HepG2 (cell line): ENCODE results near the gene DLG4. TPM values are rescaled to one million over a fixed set of nuclear protein-coding genes. Genes with fewer than 3 reads are reported as not detected.

Experiments used
- CBX5 ChIP-seq: sonication (generic); formaldehyde crosslinking; IDR thresholded peaks from 2 replicates; pipeline ENCODE4 v1.4.0; 2020; ENCODE audit warnings: missing genetic modification reagents, borderline replicate concordance
- HDAC6 ChIP-seq: fragments of 200-600 bp; sonication (generic); IDR thresholded peaks from 2 replicates; pipeline ENCODE4 v1.7.0; 2017; ENCODE audit warnings: mild to moderate bottlenecking, antibody characterized with exemption, low read length, low read depth
- ZBTB39 ChIP-seq: sonication (generic); formaldehyde crosslinking; IDR thresholded peaks from 2 replicates; pipeline ENCODE4 v1.5.0; 2020; ENCODE audit warnings: missing genetic modification reagents
- ZNF337 ChIP-seq: sonication (generic); formaldehyde crosslinking; IDR thresholded peaks from 2 replicates; pipeline ENCODE4 v1.5.1; 2020; ENCODE audit warnings: missing genetic modification reagents, low read depth, mild to moderate bottlenecking, borderline replicate concordance
- ZNF350 ChIP-seq: sonication (generic); formaldehyde crosslinking; IDR thresholded peaks from 2 replicates; pipeline ENCODE4 v1.4.0; 2020; ENCODE audit warnings: mild to moderate bottlenecking, low read depth, missing genetic modification reagents, borderline replicate concordance
- ZNF580 ChIP-seq: IDR thresholded peaks from 2 replicates; pipeline ENCODE4 v1.6.1; 2016; ENCODE audit warnings: low read depth, borderline replicate concordance
- ZNF703 ChIP-seq: sonication (generic); formaldehyde crosslinking; IDR thresholded peaks from 2 replicates; pipeline ENCODE4 v1.5.1; 2020; ENCODE audit warnings: missing genetic modification reagents, mild to moderate bottlenecking, moderate library complexity, borderline replicate concordance
- ZNF770 ChIP-seq: sonication (generic); formaldehyde crosslinking; IDR thresholded peaks from 2 replicates; pipeline ENCODE4 v1.5.0; 2020; ENCODE audit warnings: mild to moderate bottlenecking, missing genetic modification reagents
- polyA plus RNA-seq, 8 experiments: library from polyadenylated mRNA; depleted of rRNA in 3 of 8; stranded (reverse) in 7 of 8; unstranded in 1 of 8; fragments of >200 nt; fragmentation: Illumina TruSeq in 4 of 8; extraction: Trizol in 4 of 8; gene quantifications; 2 replicates each; pipeline versions ENCODE4 v1.2.1 to v1.2.3, GENCODE V29; 2011 to 2016; ENCODE audit warnings: low read depth in 4 of 8, missing spikeins in 1 of 8, mixed read lengths in 1 of 8; ENCODE audit not compliant: insufficient read depth in 1 of 8
- total RNA-seq, 5 experiments: library from RNA; depleted of rRNA; stranded (reverse); fragments of >200 nt; fragmentation: Illumina TruSeq; extraction: Trizol; gene quantifications; 2 replicates each; pipeline ENCODE4 v1.2.3, GENCODE V29; 2016; ENCODE audit warnings: low read depth in 1 of 5

Gene DLG4
- total and polyA plus RNA-seq, 2 of the 13 experiments (the other 11 are each of a cell fraction or from before 2014, with no cell fraction given), result 0.71 to 4.3 TPM

- peak; percentile 73; the same call in 1 of the 2 replicates for TF ChIP-seq ZBTB39 (CRISPR knock-in tag)
- no peak for TF ChIP-seq ZNF770 (CRISPR knock-in tag)
- no peak for TF ChIP-seq ZNF337 (CRISPR knock-in tag)
- peak; percentile 78; the same call in 1 of the 2 replicates for TF ChIP-seq CBX5 (CRISPR knock-in tag)
- no peak; the same call in 1 of the 2 replicates for TF ChIP-seq ZNF703 (CRISPR knock-in tag)
- no peak for TF ChIP-seq HDAC6
- TF ChIP-seq ZNF580 (CRISPR knock-in tag), result peak; percentile 86; the same call in 1 of the 2 replicates
- peak; percentile 81 for TF ChIP-seq ZNF350
- TF ChIP-seq, all 625 proteins: peak for 381
These were observed 63.2 kb downstream of the DLG4 start (continued) for GRCh38 chr17:7156342-7156940.
